ENCODE data around the gene ADAMTS15. TPM values are rescaled to one million over a fixed set of nuclear protein-coding genes. Genes with fewer than 3 reads are reported as not detected.

Gene ADAMTS15
- total RNA-seq, 3 donors from 2014 or later, result 17.9 to 22.6 (median 21.9) TPM

DNA sequence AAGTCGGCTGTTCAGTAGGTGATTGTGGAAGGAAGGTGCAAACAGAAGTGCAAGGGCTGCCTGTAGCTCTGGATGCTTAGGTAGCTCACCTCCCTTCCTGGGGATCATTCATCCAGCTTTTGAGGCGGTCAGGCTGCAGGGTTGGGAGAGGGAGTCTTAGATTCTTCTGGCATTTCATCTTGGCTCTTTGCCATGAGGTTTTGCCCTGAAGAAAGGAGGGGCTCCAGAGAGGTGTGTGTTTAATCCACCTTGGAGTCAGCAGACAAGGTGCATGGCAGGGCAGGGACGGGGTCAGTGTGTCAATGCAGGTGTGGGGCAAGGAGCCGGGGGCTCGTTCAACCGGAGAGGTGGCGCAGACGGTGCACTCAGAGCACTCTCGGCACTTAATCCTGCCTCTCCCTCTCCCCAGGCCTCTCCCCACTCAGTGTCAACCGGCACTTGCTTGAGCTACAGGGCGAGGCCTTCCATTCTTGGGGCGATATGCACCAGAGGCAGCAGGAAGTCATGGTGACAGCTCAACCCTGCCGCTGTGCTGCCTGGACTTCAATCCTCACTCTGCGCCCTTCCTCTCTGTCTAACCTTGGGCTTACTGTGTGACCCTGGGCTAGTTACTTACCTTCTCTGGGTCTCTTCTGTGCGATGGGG lies 7.2 kb downstream of the ADAMTS15 start:
- Histone ChIP-seq H3K4me1 (peaks cover 5 to 7% of the 10 kb centered on the region in 2 donors), H3K27me3 (no peaks in the 10 kb centered on the region), H3K4me3 (peak overlapping the region in 1 of 3 donors; percentile 15), H3K36me3 (no peaks in the 10 kb centered on the region), H3K27ac (peak overlapping the region in 1 of 2 donors; percentile 66), H3K9me3 (no peaks in the 10 kb centered on the region)
- no peak for TF ChIP-seq CTCF (IDR thresholded peaks at IDR 0.05)
- TF ChIP-seq POLR2AphosphoS5 (IDR thresholded peaks at IDR 0.05), result no peak
- no peak for TF ChIP-seq POLR2A (IDR thresholded peaks at IDR 0.05)
- intact Hi-C loops (cut with DNase I; ENCODE audit: low total_unique reads), result no loop called here
- no peak for DNase-seq (ENCODE audit: low spot score in 2 of 2)

DNA sequence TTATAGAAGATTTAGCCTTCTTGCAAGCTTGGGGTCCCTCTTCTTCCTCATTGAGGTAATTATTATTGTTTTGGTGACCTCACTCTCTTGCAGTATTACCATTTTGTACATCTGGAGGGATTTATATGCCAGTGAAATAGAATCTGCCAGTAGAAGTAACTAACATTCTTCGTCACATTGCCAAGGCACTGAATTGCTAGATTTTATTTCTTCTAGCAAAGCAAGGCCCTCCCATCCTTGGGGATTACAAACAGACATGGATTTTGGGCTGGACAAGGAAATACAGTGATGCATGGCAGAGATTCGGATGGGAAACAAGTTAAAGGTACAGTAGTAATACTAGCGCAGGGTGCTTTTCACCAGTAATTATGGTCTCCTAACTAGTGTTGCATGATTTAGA lies 7.8 kb downstream of the ADAMTS15 start:
- Histone ChIP-seq H3K36me3 (no peaks in the 10 kb centered on the region), H3K27me3 (no peaks in the 10 kb centered on the region), H3K4me1 (peaks cover 5 to 7% of the 10 kb centered on the region in 2 donors), H3K9me3 (no peaks in the 10 kb centered on the region), H3K4me3 (no peak overlapping the region), H3K27ac (peak overlapping the region in 1 of 2 donors; percentile 7)
- intact Hi-C loops (cut with DNase I; ENCODE audit: low total_unique reads), result no loop called here
- TF ChIP-seq POLR2AphosphoS5 (IDR thresholded peaks at IDR 0.05) (no peak), POLR2A (IDR thresholded peaks at IDR 0.05) (no peak), CTCF (IDR thresholded peaks at IDR 0.05) (no peak)
- DNase-seq (ENCODE audit: low spot score in 2 of 2), result no peak

GRCh38 chr11:130457623-130458409 lies 9.4 kb downstream of the ADAMTS15 start:
- intact Hi-C loops (cut with DNase I; ENCODE audit: low total_unique reads), result no loop called here
- DNase-seq (ENCODE audit: low spot score in 2 of 2), result no peak

GRCh38 chr11:130458410-130458729 lies 9.9 kb downstream of the ADAMTS15 start:
- TF ChIP-seq POLR2AphosphoS5 (IDR thresholded peaks at IDR 0.05) (no peak), CTCF (IDR thresholded peaks at IDR 0.05) (no peak), POLR2A (IDR thresholded peaks at IDR 0.05) (no peak)
- intact Hi-C loops (cut with DNase I; ENCODE audit: low total_unique reads), result no loop called here
- H3K4me3 ChIP-seq, result peak overlapping the region in 1 of 3 donors; percentile 3
- no peaks in the 10 kb centered on the region for H3K36me3 ChIP-seq
- H3K27ac ChIP-seq, result peak overlapping the region; percentile 20 to 48
- no peaks in the 10 kb centered on the region for H3K9me3 ChIP-seq
- no peaks in the 10 kb centered on the region for H3K27me3 ChIP-seq
- H3K4me1 ChIP-seq, result peaks cover 5 to 7% of the 10 kb centered on the region in 2 donors
- DNase-seq (ENCODE audit: low spot score in 2 of 2), result no peak

More at GRCh38 chr11:130457623-130458409, 9.4 kb downstream of the ADAMTS15 start:
- Histone ChIP-seq H3K27ac (peak overlapping the region; percentile 48 to 77), H3K4me3 (peak overlapping the region in 1 of 3 donors; percentile 41), H3K9me3 (no peaks in the 10 kb centered on the region), H3K4me1 (peaks cover 5 to 7% of the 10 kb centered on the region in 2 donors), H3K27me3 (no peaks in the 10 kb centered on the region), H3K36me3 (no peaks in the 10 kb centered on the region)
- TF ChIP-seq CTCF (IDR thresholded peaks at IDR 0.05) (no peak), POLR2A (IDR thresholded peaks at IDR 0.05) (no peak), POLR2AphosphoS5 (IDR thresholded peaks at IDR 0.05) (no peak)

DNA sequence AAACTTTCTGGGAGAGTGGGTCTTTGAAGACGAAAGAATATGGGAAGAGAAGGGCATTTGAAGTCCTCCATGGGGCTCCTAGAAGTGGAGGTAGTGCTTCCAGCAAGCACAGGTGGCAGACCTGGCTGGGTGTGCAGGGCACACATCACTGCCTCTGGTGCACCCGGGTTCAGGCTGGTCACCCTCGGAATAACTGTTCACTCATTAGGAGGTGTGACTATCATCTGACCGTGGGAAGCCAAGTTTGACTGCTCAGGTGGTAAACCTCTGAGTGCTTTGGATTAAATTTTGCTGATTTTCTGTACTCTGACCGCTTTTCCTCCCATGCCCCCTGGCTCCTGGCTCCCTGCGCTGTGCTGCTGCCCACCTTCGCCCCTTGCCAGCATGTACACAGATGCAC lies 11.1 kb downstream of the ADAMTS15 start:
- Histone ChIP-seq H3K27me3 (no peaks in the 10 kb centered on the region), H3K4me1 (peaks cover 5 to 7% of the 10 kb centered on the region in 2 donors), H3K36me3 (no peaks in the 10 kb centered on the region), H3K27ac (no peak overlapping the region), H3K9me3 (no peaks in the 10 kb centered on the region), H3K4me3 (no peak overlapping the region)
- intact Hi-C loops (cut with DNase I; ENCODE audit: low total_unique reads), result no loop called here
- TF ChIP-seq CTCF (IDR thresholded peaks at IDR 0.05) (no peak), POLR2A (IDR thresholded peaks at IDR 0.05) (no peak), POLR2AphosphoS5 (IDR thresholded peaks at IDR 0.05) (no peak)
- no peak for DNase-seq (ENCODE audit: low spot score in 2 of 2)

All from breast epithelium (tissue), 4 donors.